Kidney (tissue), 14 donors: ENCODE data around the gene GNG7. TPM values are rescaled to one million over a fixed set of nuclear protein-coding genes. Genes with fewer than 3 reads are reported as not detected.

Source experiments
- DNase-seq, 5 donors: peaks; one replicate each; pipeline ENCODE4 v3.0.0-alpha.2; 2013 to 2020
- FAIRE-seq: peaks from 2 replicates; lab custom pipeline; 2012; peaks lifted over from hg19 to GRCh38; lab: Jason Lieb, UNC
- H3K27ac ChIP-seq, 2 donors: one replicate each; pipeline ENCODE4 v1.7.0; 2013; ENCODE audit warnings: low read depth in 2 of 2, low read length in 2 of 2, inconsistent platforms in 1 of 2
- H3K27me3 ChIP-seq: one replicate; pipeline ENCODE4 v1.7.1; 2013; ENCODE audit warnings: low read length, inconsistent platforms; ENCODE audit not compliant: control insufficient read depth, insufficient read depth
- H3K36me3 ChIP-seq, 3 donors: one replicate each; pipeline versions ENCODE4 v1.7.0 to v1.7.1; 2013; ENCODE audit warnings: low read length in 3 of 3, control low read depth in 1 of 3, inconsistent platforms in 1 of 3; ENCODE audit not compliant: insufficient read depth in 3 of 3, control insufficient read depth in 2 of 3
- H3K4me1 ChIP-seq, 3 donors: one replicate each; pipeline versions ENCODE4 v1.7.0 to v1.7.1; 2013; ENCODE audit warnings: low read length in 3 of 3, inconsistent platforms in 1 of 3, low read depth in 1 of 3; ENCODE audit not compliant: control insufficient read depth in 2 of 3, insufficient read depth in 2 of 3
- H3K4me3 ChIP-seq, 3 donors: one replicate each; pipeline versions ENCODE4 v1.7.0 to v1.8.1; 2013; ENCODE audit warnings: low read length in 3 of 3, control low read depth in 1 of 3, inconsistent platforms in 1 of 3
- H3K9ac ChIP-seq, 3 donors: one replicate each; pipeline versions ENCODE4 v1.7.0 to v1.7.1; 2013; ENCODE audit warnings: low read length in 3 of 3, control low read depth in 1 of 3, inconsistent platforms in 1 of 3
- H3K9me3 ChIP-seq, 3 donors: one replicate each; pipeline versions ENCODE4 v1.7.0 to v1.7.1; 2013; ENCODE audit warnings: low read length in 3 of 3, control low read depth in 1 of 3, inconsistent platforms in 1 of 3; ENCODE audit not compliant: control insufficient read depth in 2 of 3, insufficient read depth in 1 of 3
- intact Hi-C: fragments of 100-400 bp; cut with DNase I; formaldehyde crosslinking; loops from one replicate; pipeline ENCODE4 v1.11.1; 2022
- polyA plus RNA-seq: library from polyadenylated mRNA; stranded (reverse); fragments of 350-450 nt; fragmentation: Illumina TruSeq; extraction: RNeasy Lipid Tissue Mini Kit (QIAGEN cat#74804); gene quantifications from one replicate; pipeline ENCODE4 v1.2.3, GENCODE V29; 2014; ENCODE audit warnings: low read depth, low replicate concordance; ENCODE audit not compliant: insufficient read depth
- total RNA-seq: library from RNA; stranded (reverse); fragmentation: NEBNext Ultra II Directional; extraction: Animal tissue kit (Norgen Biotek cat#: 25700); gene quantifications from one replicate; pipeline ENCODE4 v1.2.1, GENCODE V29; 2021
- TF ChIP-seq, protein P1 (sequence below): IDR thresholded peaks from 3 replicates; pipeline ENCODE4 v1.5.1; 2012; ENCODE audit warnings: mild to moderate bottlenecking, moderate library complexity, borderline replicate concordance; ENCODE audit not compliant: insufficient read depth; ENCODE audit errors: extremely low read depth
- donor health status: control.
- donor health status: control.
- donor health status: control.
- donor health status: control.
- donor health status: control.
- donor health status: DM: yes; HTN: yes; CAD: no.
- donor health status: Normal renal cell carcinoma (clear cell type).

GNG7 gene
- total and polyA plus RNA-seq, 2 donors from 2014 or later = 9.9 to 13.4 TPM

DNA sequence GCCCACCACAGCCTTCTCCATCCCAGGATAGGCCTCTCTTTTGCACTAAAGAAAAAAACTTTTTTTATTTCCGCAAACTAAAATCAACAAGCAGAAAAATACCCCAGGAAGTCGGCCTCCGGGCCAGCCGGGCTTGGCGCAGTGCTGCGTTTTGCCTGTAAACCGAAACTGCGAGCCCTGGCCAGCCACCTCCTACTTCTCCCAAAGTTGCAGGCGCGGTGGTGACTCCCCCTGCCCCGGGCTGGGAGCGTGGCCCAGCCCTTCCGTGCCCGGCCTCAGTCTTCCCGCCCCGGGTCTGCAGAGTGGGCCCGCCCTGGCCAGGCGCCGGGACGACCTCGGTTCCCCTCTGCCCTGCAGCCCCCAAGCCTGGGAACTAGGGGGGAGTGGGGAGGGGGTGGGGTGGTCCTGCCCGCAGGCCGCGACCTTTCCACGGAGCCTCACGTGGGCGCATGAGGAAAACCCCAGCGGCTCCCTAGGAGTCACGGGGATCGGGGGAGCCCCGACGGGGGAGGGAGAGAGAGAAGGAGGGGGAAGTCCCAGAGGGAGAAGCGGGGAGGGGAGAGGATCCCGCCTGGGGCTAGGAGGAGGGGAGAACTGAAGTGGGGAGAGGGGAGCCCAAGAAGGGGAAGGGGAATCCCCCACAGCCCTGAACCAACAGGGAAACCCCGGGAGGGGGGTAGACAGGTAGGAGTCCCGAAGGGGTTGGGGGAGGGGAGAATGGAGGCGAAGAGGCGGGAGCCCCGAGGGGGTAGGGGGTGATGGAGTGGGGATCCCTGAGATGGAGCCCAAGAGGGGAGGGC is 223.5 kb downstream of the GNG7 start:
- Histone ChIP-seq H3K27ac (peak overlapping the region; percentile 96 to 98), H3K9ac (peak overlapping the region in 2 of 3 donors; percentile 76 to 87), H3K4me3 (peak overlapping the region; percentile 11 to 99 (median 99)), H3K4me1 (peaks cover 0 to 13% (median 0%) of the 10 kb centered on the region in 3 donors), H3K36me3 (peaks cover 0 to 9% (median 4%) of the 10 kb centered on the region in 3 donors), H3K9me3 (peaks cover 0 to 8% (median 0%) of the 10 kb centered on the region in 3 donors), H3K27me3 (no peaks in the 10 kb centered on the region)
- no peak for FAIRE-seq
- TF ChIP-seq, protein P1, sequence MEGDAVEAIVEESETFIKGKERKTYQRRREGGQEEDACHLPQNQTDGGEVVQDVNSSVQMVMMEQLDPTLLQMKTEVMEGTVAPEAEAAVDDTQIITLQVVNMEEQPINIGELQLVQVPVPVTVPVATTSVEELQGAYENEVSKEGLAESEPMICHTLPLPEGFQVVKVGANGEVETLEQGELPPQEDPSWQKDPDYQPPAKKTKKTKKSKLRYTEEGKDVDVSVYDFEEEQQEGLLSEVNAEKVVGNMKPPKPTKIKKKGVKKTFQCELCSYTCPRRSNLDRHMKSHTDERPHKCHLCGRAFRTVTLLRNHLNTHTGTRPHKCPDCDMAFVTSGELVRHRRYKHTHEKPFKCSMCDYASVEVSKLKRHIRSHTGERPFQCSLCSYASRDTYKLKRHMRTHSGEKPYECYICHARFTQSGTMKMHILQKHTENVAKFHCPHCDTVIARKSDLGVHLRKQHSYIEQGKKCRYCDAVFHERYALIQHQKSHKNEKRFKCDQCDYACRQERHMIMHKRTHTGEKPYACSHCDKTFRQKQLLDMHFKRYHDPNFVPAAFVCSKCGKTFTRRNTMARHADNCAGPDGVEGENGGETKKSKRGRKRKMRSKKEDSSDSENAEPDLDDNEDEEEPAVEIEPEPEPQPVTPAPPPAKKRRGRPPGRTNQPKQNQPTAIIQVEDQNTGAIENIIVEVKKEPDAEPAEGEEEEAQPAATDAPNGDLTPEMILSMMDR = no peak
- intact Hi-C loops = no loop called here
- DNase-seq = peak; percentile 74 to 95 (median 79)

DNA sequence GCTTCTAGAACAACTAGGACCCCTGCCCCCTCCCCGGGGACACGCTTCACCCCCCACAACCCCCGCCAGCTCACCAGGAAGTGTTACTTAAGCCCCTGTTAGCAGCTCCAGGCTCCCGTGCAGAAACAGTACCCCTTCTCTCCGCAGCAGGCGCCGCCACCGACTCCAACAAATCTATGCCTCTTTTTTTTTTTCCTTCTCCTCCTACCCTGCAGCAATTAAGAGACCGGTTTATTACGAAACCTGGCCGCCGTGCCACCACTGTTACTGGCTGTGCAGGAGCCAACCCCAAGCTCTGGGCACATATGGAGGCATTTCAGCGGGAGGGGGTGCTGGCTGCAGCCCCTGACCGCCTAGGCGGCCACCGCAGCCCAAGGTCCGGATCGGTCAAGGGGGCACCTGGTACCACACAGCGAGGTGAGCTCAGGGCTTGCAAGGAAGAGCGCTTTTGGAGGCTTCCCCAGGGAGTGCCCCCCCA is 224.2 kb downstream of the GNG7 start:
- H3K4me1 ChIP-seq = peaks cover 0 to 13% (median 0%) of the 10 kb centered on the region in 3 donors
- H3K27ac ChIP-seq = peak overlapping the region; percentile 96 to 98
- H3K27me3 ChIP-seq = no peaks in the 10 kb centered on the region
- FAIRE-seq (no peak), DNase-seq (peak; percentile 79 to 89 (median 83))
- TF ChIP-seq, protein P1 = peak; percentile 23
- peak overlapping the region in 2 of 3 donors; percentile 76 to 87 for H3K9ac ChIP-seq
- peak overlapping the region; percentile 11 to 99 (median 99) for H3K4me3 ChIP-seq
- H3K9me3 ChIP-seq = peaks cover 0 to 4% (median 0%) of the 10 kb centered on the region in 3 donors
- intact Hi-C loops = no loop called here
- peaks cover 0 to 9% (median 4%) of the 10 kb centered on the region in 3 donors for H3K36me3 ChIP-seq

DNA sequence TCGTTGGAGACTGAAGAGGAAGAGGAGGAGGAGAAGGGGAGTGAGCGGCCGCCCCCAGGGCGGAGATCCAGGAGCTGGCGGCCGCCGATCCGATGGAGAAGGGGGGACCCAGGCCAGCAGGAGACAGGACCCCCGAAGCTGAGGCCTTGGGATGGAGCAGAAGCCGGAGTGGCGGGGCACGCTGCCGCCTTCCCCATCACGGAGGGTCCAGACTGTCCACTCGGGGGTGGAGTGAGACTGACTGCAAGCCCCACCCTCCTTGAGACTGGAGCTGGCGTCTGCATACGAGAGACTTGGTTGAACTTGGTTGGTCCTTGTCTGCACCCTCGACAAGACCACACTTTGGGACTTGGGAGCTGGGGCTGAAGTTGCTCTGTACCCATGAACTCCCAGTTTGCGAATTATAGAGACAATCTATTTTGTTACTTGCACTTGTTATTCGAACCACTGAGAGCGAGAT is 224.7 kb downstream of the GNG7 start:
- FAIRE-seq (no peak), DNase-seq (peak in 1 of 5 donors; percentile 78)
- H3K9ac ChIP-seq = peak overlapping the region in 2 of 3 donors; percentile 87
- H3K9me3 ChIP-seq = no peaks in the 10 kb centered on the region
- H3K27me3 ChIP-seq = no peaks in the 10 kb centered on the region
- H3K27ac ChIP-seq = peak overlapping the region; percentile 96 to 98
- peak overlapping the region; percentile 11 to 99 (median 99) for H3K4me3 ChIP-seq
- H3K4me1 ChIP-seq = peaks cover 0 to 13% (median 0%) of the 10 kb centered on the region in 3 donors
- intact Hi-C loops = no loop called here
- TF ChIP-seq, protein P1 = no peak
- H3K36me3 ChIP-seq = peaks cover 0 to 9% (median 4%) of the 10 kb centered on the region in 3 donors
